HepG2 (cell line): ENCODE results near the gene BICDL2. TPM values are rescaled to one million over a fixed set of nuclear protein-coding genes. Genes with fewer than 3 reads are reported as not detected.

Source experiments
- AKNA ChIP-seq: sonication (generic); formaldehyde crosslinking; IDR thresholded peaks from 2 replicates; pipeline ENCODE4 v1.4.0; 2020; ENCODE audit warnings: missing genetic modification reagents, borderline replicate concordance
- EHMT2 ChIP-seq: fragments of 200-600 bp; sonication (generic); IDR thresholded peaks from 2 replicates; pipeline ENCODE4 v1.7.0; 2017; ENCODE audit warnings: antibody characterized with exemption, low read depth, low read length, borderline replicate concordance
- HMGXB3 ChIP-seq: sonication (generic); formaldehyde crosslinking; IDR thresholded peaks from 2 replicates; pipeline ENCODE4 v1.4.0; 2020; ENCODE audit warnings: missing genetic modification reagents, borderline replicate concordance
- IRF1 ChIP-seq: sonication (generic); formaldehyde crosslinking; IDR thresholded peaks from 2 replicates; pipeline ENCODE4 v1.4.0; 2020; ENCODE audit warnings: low read depth, mild to moderate bottlenecking, missing genetic modification reagents
- KLF13 ChIP-seq: sonication (generic); formaldehyde crosslinking; IDR thresholded peaks from 2 replicates; pipeline ENCODE4 v1.4.0; 2020; ENCODE audit warnings: mild to moderate bottlenecking, missing genetic modification reagents
- MIER2 ChIP-seq: IDR thresholded peaks from 2 replicates; pipeline ENCODE4 v1.6.1; 2016; ENCODE audit warnings: missing biosample characterization, missing genetic modification reagents
- PCBP2 ChIP-seq: fragments of 200-400 bp; formaldehyde crosslinking; optimal IDR thresholded peaks from 2 replicates; pipeline ENCODE3; 2018; ENCODE audit warnings: low read length, low read depth; ENCODE audit not compliant: poor library complexity, severe bottlenecking
- RARA ChIP-seq: IDR thresholded peaks from 2 replicates; pipeline ENCODE4 v1.6.1; 2016; ENCODE audit warnings: missing genetic modification reagents, missing compliant biosample characterization
- RFX3 ChIP-seq: IDR thresholded peaks from 2 replicates; pipeline ENCODE4 v1.6.1; 2016; ENCODE audit warnings: missing biosample characterization, missing genetic modification reagents
- ZFAT ChIP-seq: sonication (generic); formaldehyde crosslinking; conservative IDR thresholded peaks from 2 replicates; pipeline ENCODE4 v1.8.1; 2023; ENCODE audit warnings: missing genetic modification reagents, inconsistent platforms
- ZMYM2 ChIP-seq: sonication (generic); formaldehyde crosslinking; IDR thresholded peaks from 2 replicates; pipeline ENCODE4 v1.8.0; 2022; ENCODE audit warnings: mild to moderate bottlenecking, missing genetic modification reagents
- ZNF513 ChIP-seq: sonication (generic); formaldehyde crosslinking; conservative IDR thresholded peaks from 2 replicates; pipeline ENCODE4 v1.5.0; 2020; ENCODE audit warnings: missing genetic modification reagents
- ZNF557 ChIP-seq: sonication (generic); formaldehyde crosslinking; IDR thresholded peaks from 2 replicates; pipeline ENCODE4 v1.4.0; 2020; ENCODE audit warnings: missing genetic modification reagents
- ZNF567 ChIP-seq: sonication (generic); formaldehyde crosslinking; IDR thresholded peaks from 2 replicates; pipeline ENCODE4 v1.8.1; 2023; ENCODE audit warnings: mild to moderate bottlenecking, missing genetic modification reagents, borderline replicate concordance
- ZNF652 ChIP-seq: IDR thresholded peaks from 2 replicates; pipeline ENCODE4 v1.6.1; 2016; ENCODE audit warnings: low read depth, borderline replicate concordance
- ZNF670 ChIP-seq: sonication (generic); formaldehyde crosslinking; IDR thresholded peaks from 2 replicates; pipeline ENCODE4 v1.8.0; 2022; ENCODE audit warnings: mild to moderate bottlenecking, missing genetic modification reagents, borderline replicate concordance
- ZNF790 ChIP-seq: sonication (generic); formaldehyde crosslinking; IDR thresholded peaks from 2 replicates; pipeline ENCODE4 v1.8.0; 2022; ENCODE audit warnings: missing genetic modification reagents, mild to moderate bottlenecking, borderline replicate concordance
- polyA plus RNA-seq, 8 experiments: library from polyadenylated mRNA; depleted of rRNA in 3 of 8; stranded (reverse) in 7 of 8; unstranded in 1 of 8; fragments of >200 nt; fragmentation: Illumina TruSeq in 4 of 8; extraction: Trizol in 4 of 8; gene quantifications; 2 replicates each; pipeline versions ENCODE4 v1.2.1 to v1.2.3, GENCODE V29; 2011 to 2016; ENCODE audit warnings: low read depth in 4 of 8, missing spikeins in 1 of 8, mixed read lengths in 1 of 8; ENCODE audit not compliant: insufficient read depth in 1 of 8
- total RNA-seq, 5 experiments: library from RNA; depleted of rRNA; stranded (reverse); fragments of >200 nt; fragmentation: Illumina TruSeq; extraction: Trizol; gene quantifications; 2 replicates each; pipeline ENCODE4 v1.2.3, GENCODE V29; 2016; ENCODE audit warnings: low read depth in 1 of 5

BICDL2 gene
- total and polyA plus RNA-seq, 2 of the 13 experiments (the other 11 are each of a cell fraction or from before 2014, with no cell fraction given) = 0.12 TPM; not detected in 1

- TF ChIP-seq ZNF513 (CRISPR knock-in tag) = no peak
- TF ChIP-seq PCBP2 = no peak
- no peak for TF ChIP-seq ZFAT (CRISPR knock-in tag)
- TF ChIP-seq EHMT2 = no peak
- no peak; the same call in 1 of the 2 replicates for TF ChIP-seq RARA (CRISPR knock-in tag)
- no peak for TF ChIP-seq ZNF790 (CRISPR knock-in tag)
- TF ChIP-seq IRF1 (CRISPR knock-in tag) = 0 out of 2 replicates have a peak, but pooled peaks have one; percentile 38
- no peak for TF ChIP-seq MIER2 (CRISPR knock-in tag)
- TF ChIP-seq ZNF670 = no peak; the same call in 1 of the 2 replicates
- TF ChIP-seq ZNF652 (CRISPR knock-in tag) = no peak
- TF ChIP-seq ZNF557 (CRISPR knock-in tag) = no peak
- no peak for TF ChIP-seq AKNA (CRISPR knock-in tag)
- TF ChIP-seq RFX3 (CRISPR knock-in tag) = no peak
- no peak for TF ChIP-seq ZMYM2 (CRISPR knock-in tag)
- TF ChIP-seq ZNF567 (CRISPR knock-in tag) = peak; percentile 81; the same call in 1 of the 2 replicates
- TF ChIP-seq KLF13 (CRISPR knock-in tag) = 0 out of 2 replicates have a peak, but pooled peaks have one; percentile 21
- no peak for TF ChIP-seq HMGXB3
Observed at GRCh38 chr16:3059041-3059722, 22.4 kb upstream of the BICDL2 start (continued).
